GM08714 (cell line): Measurements from ENCODE around the gene FAM117A.
"Not testable (repeated sequence)": the region's sequence is repeated elsewhere in the genome, so short reads cannot be mapped to it uniquely, and the experiment has no call there.

Experiments used
- H3K4me3 ChIP-seq: fragments of 200-500 bp; sonication (Bioruptor generic); 2 replicates; pipeline ENCODE4 v1.5.1; 2014; ENCODE audit warnings: mild to moderate bottlenecking, low read length, inconsistent platforms
- ZNF274 ChIP-seq: IDR thresholded peaks from 2 replicates; pipeline ENCODE4 v1.6.1; 2012; ENCODE audit warnings: mild to moderate bottlenecking, low read depth, low read length

The FAM117A gene

DNA sequence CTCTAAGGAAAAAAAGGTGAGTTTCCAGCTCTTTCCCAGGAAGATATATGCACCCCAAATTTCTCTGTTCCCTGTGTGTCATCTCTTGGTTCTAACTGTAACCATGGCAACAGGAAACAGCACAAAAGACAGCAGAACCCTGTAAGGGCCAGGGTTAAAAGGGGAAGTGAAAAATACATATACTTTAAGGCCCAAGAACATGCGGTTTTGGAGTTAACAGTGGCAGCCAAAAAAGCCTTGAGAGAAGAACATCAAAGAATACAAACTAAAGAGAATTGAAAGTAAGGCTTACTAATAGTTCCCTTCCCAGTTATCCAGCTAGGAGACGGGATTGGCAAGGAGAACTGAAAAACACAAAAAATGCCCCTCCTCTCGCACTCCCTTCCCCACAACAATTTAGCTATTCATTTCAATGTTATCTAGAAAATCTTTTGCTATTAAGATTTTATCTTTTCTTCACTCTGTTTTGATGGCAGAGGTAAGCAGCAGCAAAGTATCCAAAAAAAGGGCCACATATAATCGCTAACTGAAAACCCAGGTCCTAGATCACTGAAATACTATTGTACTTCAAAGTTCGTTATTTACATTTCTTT lies 87.6 kb downstream of the FAM117A start:
- no peak for TF ChIP-seq ZNF274

DNA sequence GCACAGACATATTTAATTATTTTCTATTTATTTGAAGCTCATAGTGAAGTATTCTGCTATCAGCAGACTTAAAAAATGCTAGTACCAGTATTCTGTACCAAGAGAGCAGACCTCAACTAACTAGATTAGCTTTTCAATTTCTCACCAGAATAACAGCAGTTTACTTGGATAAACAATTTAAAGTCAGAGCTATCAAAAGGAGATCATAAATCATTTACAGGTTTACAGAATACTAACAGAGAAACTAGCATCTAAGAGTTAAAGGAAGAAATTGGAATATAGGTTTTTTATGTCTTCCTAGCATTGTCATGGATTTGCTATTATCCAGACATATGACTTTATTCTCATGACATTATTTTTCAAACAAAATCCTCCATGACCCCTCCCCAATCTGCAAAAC lies 89.4 kb downstream of the FAM117A start:
- no peak overlapping the region for H3K4me3 ChIP-seq
- TF ChIP-seq ZNF274: no peak

More for the DNA sequence above, 87.6 kb downstream of the FAM117A start:
- peak overlapping the region; percentile 97; the same call in 1 of the 2 replicates for H3K4me3 ChIP-seq

DNA sequence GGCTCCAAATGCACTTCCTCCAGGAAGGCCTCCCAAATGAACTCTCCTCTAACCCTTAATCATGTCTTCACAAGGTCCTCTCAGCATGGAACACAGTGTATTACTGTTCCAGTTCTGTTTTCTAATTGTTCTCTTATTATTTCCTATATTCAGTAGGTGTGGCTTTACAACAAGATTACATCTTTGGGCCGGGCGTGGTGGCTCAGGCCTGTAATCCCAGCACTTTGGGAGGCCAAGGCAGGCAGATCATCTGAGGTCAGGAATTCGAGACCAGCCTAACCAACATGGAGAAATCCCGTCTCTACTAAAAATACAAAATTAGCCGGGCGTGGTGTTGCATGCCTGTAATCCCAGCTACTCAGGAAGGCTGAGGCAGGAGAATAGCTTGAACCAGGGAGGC lies 90.3 kb downstream of the FAM117A start:
- not testable (repeated sequence) for H3K4me3 ChIP-seq

DNA sequence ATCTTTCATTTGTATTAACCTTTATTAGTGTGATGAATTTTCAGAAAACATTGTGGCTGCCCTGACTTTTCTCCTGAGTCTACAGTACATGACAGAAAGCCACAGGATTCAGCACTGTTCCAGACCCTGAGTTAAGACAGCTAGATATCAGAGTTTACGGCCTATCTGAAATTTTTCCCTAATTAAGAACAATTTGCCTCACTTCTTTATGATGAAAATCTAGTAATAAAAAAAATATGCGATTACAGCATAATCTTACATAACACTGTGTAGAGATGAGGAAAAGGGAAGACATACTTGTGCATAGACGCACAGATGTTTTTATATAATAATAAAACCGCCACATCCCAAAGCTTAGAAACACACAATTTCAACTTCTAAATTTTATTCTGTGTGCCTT lies 93.3 kb downstream of the FAM117A start:
- no peak for TF ChIP-seq ZNF274
- no peak overlapping the region for H3K4me3 ChIP-seq

DNA sequence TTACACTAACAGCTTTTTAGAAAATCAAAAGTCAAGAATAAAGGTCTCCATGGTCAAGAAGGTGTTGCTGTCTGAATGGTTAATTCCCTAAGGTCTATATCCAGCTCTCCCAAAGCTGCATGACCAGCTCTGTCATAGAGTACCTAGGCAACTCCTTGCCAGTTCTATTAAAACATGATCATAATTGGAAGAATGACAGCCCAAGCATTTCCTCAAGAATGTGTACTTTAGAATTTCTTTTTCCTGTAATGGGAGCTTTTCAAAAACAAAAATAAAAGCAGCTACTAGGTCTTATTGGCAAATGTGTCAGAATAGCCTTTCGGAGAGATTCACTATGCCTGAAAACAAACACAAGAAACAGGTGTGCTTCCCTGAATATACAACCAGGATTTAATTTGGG lies 93.9 kb downstream of the FAM117A start:
- TF ChIP-seq ZNF274: no peak

DNA sequence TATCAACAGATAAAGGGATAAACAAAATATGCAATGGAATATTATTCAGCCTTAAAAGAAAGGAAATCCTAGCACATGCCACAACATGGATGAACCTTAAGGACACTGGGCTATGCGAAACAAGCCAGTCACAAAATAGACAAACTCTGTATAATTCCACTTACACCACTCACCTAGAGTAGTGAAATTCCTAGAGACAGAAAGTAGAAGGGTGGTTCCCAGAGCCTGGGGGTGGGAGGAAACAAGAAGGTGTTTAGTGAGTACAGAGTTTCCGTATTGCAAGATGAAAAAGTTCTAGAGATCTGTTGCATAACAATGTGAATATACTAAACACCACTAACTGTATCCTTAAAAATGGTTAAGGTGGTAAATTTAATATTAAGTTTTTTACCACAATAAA lies 96.1 kb downstream of the FAM117A start:
- H3K4me3 ChIP-seq: no peak overlapping the region
- TF ChIP-seq ZNF274: no peak

More for the DNA sequence above, 93.9 kb downstream of the FAM117A start:
- no peak overlapping the region for H3K4me3 ChIP-seq

DNA sequence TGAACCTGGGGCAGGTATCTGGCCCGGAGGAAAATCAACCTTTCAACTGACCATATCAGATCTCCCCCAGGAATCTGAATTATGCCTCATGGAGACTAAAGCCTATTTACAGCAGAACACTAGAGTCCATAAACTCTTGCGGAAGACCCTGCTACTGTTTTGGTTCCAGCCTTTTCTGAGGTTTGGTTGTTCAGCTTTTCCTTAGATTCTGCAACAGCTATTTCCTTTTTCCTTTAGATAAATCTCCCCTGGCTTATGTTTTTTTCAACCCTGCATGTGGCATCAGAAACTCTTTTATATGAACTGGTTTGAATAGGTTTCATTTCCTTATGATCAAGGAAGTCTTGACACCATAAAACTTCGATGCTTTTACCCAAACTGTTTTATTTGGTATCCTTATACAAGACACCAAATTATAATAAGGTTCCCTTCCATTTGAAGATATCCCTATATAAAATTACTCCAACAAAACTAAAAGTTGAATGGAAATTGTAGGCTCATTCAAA lies 99.2 kb downstream of the FAM117A start:
- TF ChIP-seq ZNF274: no peak

More for the DNA sequence above, 99.2 kb downstream of the FAM117A start:
- no peak overlapping the region for H3K4me3 ChIP-seq
